ENCODE data around the gene ACIN1. TPM values are rescaled to one million over a fixed set of nuclear protein-coding genes. Genes with fewer than 3 reads are reported as not detected.
"Not testable (repeated sequence)": the region's sequence is repeated elsewhere in the genome, so short reads cannot be mapped to it uniquely, and the experiment has no call there.

ACIN1 gene
- total and polyA plus RNA-seq, 9 donors, result 83.3 to 165 (median 135) TPM

GRCh38 chr14:23109769-23110168 is 14.8 kb upstream of the ACIN1 start:
- no peak for DNase-seq
- no peak overlapping the region for H3K4me3 ChIP-seq
- 74 to 86% (median 82%) methylated on average over 1 of the region's 1 CpG for WGBS, 3 donors
- no peak for TF ChIP-seq EP300 (IDR thresholded peaks at IDR 0.05)
- TF ChIP-seq CTCF (IDR thresholded peaks at IDR 0.05), result no peak
- no peak overlapping the region for H3K27ac ChIP-seq
- H3K4me1 ChIP-seq (ENCODE audit: insufficient read depth), result no peaks in the 10 kb centered on the region
- H3K36me3 ChIP-seq, result no peaks in the 10 kb centered on the region
- intact Hi-C loops (cut with DNase I), result no loop called here
- no peaks in the 10 kb centered on the region for H3K9me3 ChIP-seq
- H3K27me3 ChIP-seq, result no peaks in the 10 kb centered on the region

GRCh38 chr14:23108169-23108568 is 13.2 kb upstream of the ACIN1 start:
- DNase-seq; H3K4me1 ChIP-seq (ENCODE audit: insufficient read depth); H3K4me3 ChIP-seq; H3K36me3 ChIP-seq; H3K9me3 ChIP-seq; H3K27ac ChIP-seq; intact Hi-C loops (cut with DNase I); H3K27me3 ChIP-seq: not testable (repeated sequence)
- WGBS, 3 donors, result 89 to 92% (median 92%) methylated on average over 24 of the region's 24 CpGs

- H3K36me3 ChIP-seq; H3K9me3 ChIP-seq; DNase-seq; H3K27ac ChIP-seq; H3K4me3 ChIP-seq; H3K27me3 ChIP-seq; intact Hi-C loops (cut with DNase I); H3K4me1 ChIP-seq (ENCODE audit: insufficient read depth): not testable (repeated sequence)
- WGBS, 3 donors, result 74 to 77% (median 75%) methylated on average over 1 to 5 of the region's 5 CpGs
Measured at GRCh38 chr14:23107620-23108019, 12.7 kb upstream of the ACIN1 start.

- TF ChIP-seq CTCF (IDR thresholded peaks at IDR 0.05) (no peak), EP300 (IDR thresholded peaks at IDR 0.05) (no peak), POLR2A (IDR thresholded peaks at IDR 0.05) (no peak)
- DNase-seq, result no peak
- no peaks in the 10 kb centered on the region for H3K4me1 ChIP-seq (ENCODE audit: insufficient read depth)
- no peak overlapping the region for H3K4me3 ChIP-seq
- H3K27me3 ChIP-seq, result no peaks in the 10 kb centered on the region
- H3K27ac ChIP-seq, result no peak overlapping the region
- no peaks in the 10 kb centered on the region for H3K36me3 ChIP-seq
- no peaks in the 10 kb centered on the region for H3K9me3 ChIP-seq
- intact Hi-C loops (cut with DNase I), result no loop called here
Measured at GRCh38 chr14:23106747-23107045, 11.8 kb upstream of the ACIN1 start.

- H3K36me3 ChIP-seq, result no peaks in the 10 kb centered on the region
- 84 to 94% (median 89%) methylated on average over 4 of the region's 4 CpGs for WGBS, 3 donors
- H3K9me3 ChIP-seq, result no peaks in the 10 kb centered on the region
- DNase-seq, result no peak
- no peaks in the 10 kb centered on the region for H3K27me3 ChIP-seq
- no peaks in the 10 kb centered on the region for H3K4me1 ChIP-seq (ENCODE audit: insufficient read depth)
- H3K27ac ChIP-seq, result no peak overlapping the region
- intact Hi-C loops (cut with DNase I), result no loop called here
- H3K4me3 ChIP-seq, result no peak overlapping the region
- TF ChIP-seq POLR2A (IDR thresholded peaks at IDR 0.05), result no peak
- no peak for TF ChIP-seq CTCF (IDR thresholded peaks at IDR 0.05)
- TF ChIP-seq EP300 (IDR thresholded peaks at IDR 0.05), result no peak
Measured at GRCh38 chr14:23105348-23105824, 10.4 kb upstream of the ACIN1 start.

Measured in ovary (tissue), 9 donors.